HG02852 (cell line): ENCODE results near the gene HSD11B2.

Source experiments
- ATAC-seq: cut with Tn5 transposase; IDR thresholded peaks from one replicate; pipeline ENCODE4 v1.9.1; 2021; ENCODE audit warnings: mild to moderate bottlenecking, moderate library complexity; ENCODE audit not compliant: unreplicated experiment

HSD11B2 gene

GRCh38 chr16:67448580-67448979 is 17.7 kb downstream of the HSD11B2 start:
- ATAC-seq, result no peak

- ATAC-seq, result no peak
Measured at GRCh38 chr16:67449336-67449735, 18.4 kb downstream of the HSD11B2 start.

GRCh38 chr16:67449739-67450138 is 18.8 kb downstream of the HSD11B2 start:
- ATAC-seq, result no peak

GRCh38 chr16:67451061-67451703 is 20.3 kb downstream of the HSD11B2 start:
- ATAC-seq, result no peak

GRCh38 chr16:67451704-67452435 is 20.9 kb downstream of the HSD11B2 start:
- no peak for ATAC-seq

- ATAC-seq, result no peak
Measured at GRCh38 chr16:67454104-67454503, 23.2 kb downstream of the HSD11B2 start.

- no peak for ATAC-seq
Measured at GRCh38 chr16:67454852-67455251, 23.9 kb downstream of the HSD11B2 start.

GRCh38 chr16:67456391-67457081 is 25.6 kb downstream of the HSD11B2 start:
- no peak for ATAC-seq

GRCh38 chr16:67457611-67458010 is 26.7 kb downstream of the HSD11B2 start:
- ATAC-seq, result no peak

GRCh38 chr16:67458121-67458641 is 27.3 kb downstream of the HSD11B2 start:
- ATAC-seq, result no peak

GRCh38 chr16:67459066-67459860 is 28.3 kb downstream of the HSD11B2 start:
- ATAC-seq, result no peak

- ATAC-seq, result no peak
Measured at GRCh38 chr16:67459861-67460150, 28.9 kb downstream of the HSD11B2 start.

GRCh38 chr16:67460168-67460567 is 29.2 kb downstream of the HSD11B2 start:
- ATAC-seq, result no peak

GRCh38 chr16:67460961-67461360 is 30.0 kb downstream of the HSD11B2 start:
- ATAC-seq, result no peak

- no peak for ATAC-seq
Measured at GRCh38 chr16:67461600-67462278, 30.8 kb downstream of the HSD11B2 start.

GRCh38 chr16:67462279-67462655 is 31.3 kb downstream of the HSD11B2 start:
- ATAC-seq, result no peak

GRCh38 chr16:67463059-67463458 is 32.1 kb downstream of the HSD11B2 start:
- no peak for ATAC-seq

GRCh38 chr16:67463691-67464090 is 32.8 kb downstream of the HSD11B2 start:
- no peak for ATAC-seq

- ATAC-seq, result no peak
Measured at GRCh38 chr16:67464565-67464964, 33.6 kb downstream of the HSD11B2 start.

- ATAC-seq, result no peak
Measured at GRCh38 chr16:67466581-67466980, 35.7 kb downstream of the HSD11B2 start.

GRCh38 chr16:67468731-67469130 is 37.8 kb downstream of the HSD11B2 start:
- no peak for ATAC-seq
